ENCODE measurements around the gene IDH3B.
"Not testable (repeated sequence)": the region's sequence is repeated elsewhere in the genome, so short reads cannot be mapped to it uniquely, and the experiment has no call there.

Gene IDH3B

DNA sequence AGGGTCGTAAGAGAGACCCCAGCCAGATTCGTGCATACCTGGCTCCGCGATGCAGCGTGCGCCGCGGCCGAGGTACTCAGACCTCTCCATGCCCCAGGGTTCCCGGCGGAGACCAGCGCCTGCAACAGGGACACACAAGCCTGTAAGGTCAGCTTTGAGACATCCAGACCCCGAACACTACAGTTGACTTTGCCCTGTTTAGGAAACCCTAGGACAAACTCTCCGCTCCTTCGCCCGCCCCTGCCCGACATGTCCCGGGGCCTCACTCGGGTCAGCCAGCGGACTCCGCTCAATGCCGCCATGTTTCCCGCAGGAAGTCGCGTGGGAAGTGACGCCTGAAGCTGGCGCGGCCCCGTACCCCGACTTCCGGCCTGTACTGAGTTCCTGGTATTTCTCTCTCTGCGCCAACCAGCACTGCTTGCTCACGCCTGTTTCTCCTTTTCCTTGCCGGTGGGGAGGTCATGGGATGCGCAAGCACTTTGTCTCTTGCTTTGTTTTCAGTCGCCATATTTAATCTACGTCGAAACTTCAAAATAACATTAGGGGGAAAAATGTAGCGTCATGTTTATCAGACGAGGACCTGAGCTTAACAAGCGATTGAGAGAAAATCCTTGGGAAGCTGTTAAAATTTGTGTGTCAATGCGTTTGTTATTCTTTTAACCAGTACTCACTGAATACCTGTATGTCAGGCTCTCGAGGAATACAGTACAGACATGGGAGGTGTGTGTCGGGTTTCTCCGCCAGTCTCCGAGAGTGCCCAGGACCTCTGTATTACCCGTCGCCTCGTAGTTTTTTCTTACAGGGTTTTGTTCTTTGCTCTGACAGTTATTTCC is at the start of gene IDH3B:
IDH3B (minus strand) TSS at position 330 of the 833 bp plus-strand sequence; CDS start at position 302, 28 bp downstream.
- DNase-seq, result peak; percentile 80 to 97

DNA sequence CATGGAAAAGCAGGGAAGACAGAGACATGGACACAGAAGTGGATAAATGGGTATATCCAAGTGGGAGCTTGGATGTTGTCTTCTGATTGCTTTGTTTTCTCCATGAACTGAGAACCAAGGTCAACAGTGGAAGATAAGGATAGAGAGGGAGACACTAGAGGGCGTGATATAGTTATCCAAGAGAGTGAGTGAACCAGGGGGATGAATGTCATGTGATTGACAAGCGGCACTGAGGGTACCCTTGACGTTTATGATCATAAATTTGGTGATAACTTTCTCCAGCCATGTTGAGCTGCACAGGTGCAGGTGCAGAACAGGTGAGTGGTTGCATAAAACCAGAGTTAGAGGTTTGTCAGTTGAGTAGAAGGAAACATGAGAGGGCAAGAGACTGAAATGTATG is 49.3 kb upstream of the IDH3B start:
- DNase-seq, result no peak

GRCh38 chr20:2709205-2709981 is 45.4 kb upstream of the IDH3B start:
- no peak for DNase-seq

DNA sequence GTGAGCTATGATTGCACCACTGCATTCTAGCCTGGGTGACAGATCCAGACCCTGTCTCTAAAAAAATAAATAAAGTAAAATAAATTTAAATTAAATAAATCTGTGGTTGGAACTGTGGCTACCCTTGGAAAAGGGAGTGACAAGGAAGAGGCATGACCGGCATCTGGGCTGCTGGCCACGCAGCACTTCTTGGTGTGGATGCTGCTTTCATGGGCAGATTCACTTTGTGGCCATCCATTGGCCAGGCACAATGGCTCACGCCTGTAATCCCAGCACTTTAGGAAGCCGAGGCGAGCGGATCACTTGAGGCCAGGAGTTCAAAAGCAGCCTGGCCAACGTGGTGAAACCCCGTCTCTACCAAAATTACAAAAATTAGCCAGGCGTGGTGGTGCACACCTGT is 44.6 kb upstream of the IDH3B start:
- DNase-seq, result no peak

GRCh38 chr20:2708073-2708415 is 44.0 kb upstream of the IDH3B start:
- DNase-seq, result no peak

DNA sequence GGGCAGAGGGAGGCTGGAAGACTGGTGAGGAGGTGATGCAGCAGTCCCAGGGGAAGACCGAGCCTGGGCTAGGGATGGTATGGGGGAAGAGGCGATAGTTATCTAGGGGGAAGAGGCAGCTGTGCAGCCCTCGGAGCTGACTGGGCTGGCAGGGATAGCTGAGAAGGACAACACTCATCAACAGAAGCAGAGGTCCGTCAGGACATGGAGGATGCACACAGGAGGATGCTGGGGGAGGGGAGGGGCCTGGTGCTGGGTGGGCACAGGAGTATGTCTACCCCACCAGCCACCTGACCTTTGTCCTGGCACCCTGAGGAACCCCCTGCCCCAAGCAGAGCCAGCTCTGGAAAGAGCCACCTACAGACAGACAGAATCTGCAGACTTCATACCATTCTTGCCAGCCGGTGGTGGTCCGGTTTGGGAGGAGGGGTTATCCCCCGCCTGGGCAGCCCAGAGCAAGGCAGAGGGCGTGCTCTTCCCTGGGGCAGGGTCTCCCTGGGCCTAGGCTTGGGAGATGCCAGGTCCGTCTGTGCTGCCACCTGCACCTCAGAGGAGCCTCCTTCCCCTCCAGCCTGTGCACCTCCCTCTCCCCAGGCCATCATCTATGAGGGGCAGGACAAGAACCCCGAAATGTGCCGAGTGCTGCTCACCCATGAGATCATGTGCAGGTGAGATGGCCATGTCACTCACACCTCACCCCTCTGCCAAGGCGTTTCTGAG is 43.5 kb upstream of the IDH3B start:
- no peak for DNase-seq

DNA sequence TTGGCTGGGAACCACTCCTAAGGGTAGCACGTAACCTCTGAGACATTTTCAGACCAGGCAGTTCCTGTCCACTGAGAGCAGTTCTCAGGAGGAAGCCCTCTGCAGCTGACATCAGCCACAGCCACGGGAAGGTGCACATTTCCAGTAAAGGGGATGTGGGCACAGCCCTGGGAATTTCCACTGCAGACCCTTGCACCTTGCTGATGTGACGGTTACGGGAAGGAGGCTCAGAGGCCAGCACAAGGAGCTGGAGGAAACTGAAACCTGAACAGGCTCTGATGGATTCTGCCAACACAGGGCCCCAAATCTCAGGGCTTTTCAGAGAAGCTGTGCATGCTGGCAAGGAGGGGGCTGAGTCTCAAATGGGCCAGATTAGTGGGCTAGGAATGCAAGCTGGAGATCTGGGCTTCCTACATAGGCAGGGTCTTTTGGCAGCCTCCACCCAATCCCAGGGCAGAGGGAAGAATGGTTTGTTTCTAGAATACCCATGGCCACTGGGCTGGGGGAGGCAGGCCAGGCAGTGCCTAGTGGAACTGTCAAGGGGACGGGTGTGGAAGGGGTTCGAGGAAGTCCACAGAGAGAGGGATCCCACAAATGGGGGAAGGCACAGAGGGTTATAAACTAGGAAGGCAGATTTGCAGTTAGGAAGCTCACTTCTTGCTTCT is 42.8 kb upstream of the IDH3B start:
- no peak for DNase-seq

DNA sequence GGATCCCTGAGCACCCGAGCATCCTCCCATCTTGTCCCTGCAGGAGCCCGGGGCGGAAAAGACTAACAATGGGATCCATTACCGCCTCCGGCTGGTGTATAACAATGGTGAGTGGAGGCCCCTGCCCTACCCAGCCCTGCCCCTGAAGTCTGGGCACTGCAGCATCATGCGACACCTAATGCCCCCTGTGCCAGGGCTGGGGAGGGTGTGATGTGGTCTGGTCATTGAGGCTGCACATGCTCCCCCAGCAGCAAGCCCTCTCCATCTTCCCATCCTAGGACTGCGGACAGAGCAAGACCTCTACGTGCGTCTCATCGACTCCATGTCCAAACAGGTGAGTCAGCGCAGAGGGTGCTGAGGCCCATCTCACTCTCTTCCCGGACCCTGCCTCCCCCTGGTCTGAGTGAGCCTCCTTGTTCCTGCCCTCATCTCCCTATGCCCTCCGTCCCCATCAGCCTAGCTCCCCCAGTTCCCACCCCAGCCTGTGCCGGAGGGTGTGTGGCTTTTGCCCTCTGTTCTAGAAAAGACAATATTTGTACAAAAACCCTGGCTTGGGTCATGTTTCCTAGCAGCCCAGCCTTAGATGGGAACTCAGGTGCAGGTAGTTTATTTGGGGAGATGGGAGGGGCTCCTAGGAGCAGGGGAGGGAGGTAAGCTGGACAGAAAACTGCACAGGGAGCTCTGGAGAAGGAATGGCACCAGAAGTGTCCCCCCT is 42.1 kb upstream of the IDH3B start:
- no peak for DNase-seq

DNA sequence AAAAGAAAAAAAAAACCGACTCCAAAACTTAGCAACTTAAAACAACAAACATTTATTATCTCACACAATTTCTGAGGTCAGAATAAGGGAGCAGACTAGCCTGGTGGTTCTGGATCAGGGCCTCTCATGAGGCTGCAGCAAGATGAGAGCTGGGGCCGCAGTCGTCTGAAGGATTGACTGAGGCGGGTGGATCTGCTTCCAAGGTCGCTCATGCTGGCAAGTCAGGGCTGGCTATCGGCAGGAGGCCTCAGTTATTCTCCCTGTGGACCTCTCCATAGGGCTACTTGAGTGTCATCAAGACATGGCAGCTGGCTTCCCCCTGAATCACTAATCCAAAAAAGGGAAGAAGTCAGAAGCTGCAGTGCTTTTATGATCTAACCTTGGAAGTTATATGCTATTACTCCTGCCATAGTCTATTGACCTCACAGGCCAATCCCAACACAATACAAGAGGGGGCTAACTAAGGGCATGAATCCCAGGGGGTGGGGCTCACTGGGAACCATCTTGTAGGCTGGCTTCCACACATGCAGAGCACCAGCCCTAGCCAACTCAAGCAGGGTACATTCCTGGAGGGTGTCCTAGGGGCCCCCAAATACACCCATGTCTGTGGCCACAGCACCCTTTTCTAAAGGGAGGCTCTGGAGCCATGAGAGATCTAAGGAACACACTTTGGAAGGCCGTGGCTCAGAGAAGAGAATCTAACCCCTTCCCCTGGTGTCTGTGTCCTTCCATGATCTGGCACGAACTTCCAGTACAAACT is 39.9 kb upstream of the IDH3B start:
- no peak for DNase-seq

DNA sequence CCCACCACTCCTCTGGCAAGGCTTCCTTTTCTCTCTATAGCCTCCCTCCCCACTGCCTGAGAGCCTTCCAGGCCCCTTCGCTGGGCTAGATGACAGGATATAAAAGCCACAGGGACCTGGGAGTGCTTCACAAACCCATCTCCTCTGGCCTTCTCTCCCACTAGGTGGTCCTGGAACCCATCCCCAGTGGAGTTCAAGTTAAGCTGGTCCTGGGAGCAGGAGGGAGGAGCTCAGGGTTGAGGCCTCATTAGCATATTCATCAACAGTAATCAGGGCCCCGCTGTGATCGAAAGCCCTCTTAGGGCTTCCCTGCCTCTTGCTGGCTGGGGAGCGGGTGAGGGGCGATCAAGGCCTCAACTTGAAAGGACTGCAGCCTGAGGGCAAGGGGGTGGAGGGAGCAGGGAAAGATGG is 37.7 kb upstream of the IDH3B start:
- no peak for DNase-seq

GRCh38 chr20:2700913-2701620 is 37.1 kb upstream of the IDH3B start:
- DNase-seq, result no peak

- DNase-seq, result no peak
These were observed 35.9 kb upstream of the IDH3B start for GRCh38 chr20:2699775-2700413.

DNA sequence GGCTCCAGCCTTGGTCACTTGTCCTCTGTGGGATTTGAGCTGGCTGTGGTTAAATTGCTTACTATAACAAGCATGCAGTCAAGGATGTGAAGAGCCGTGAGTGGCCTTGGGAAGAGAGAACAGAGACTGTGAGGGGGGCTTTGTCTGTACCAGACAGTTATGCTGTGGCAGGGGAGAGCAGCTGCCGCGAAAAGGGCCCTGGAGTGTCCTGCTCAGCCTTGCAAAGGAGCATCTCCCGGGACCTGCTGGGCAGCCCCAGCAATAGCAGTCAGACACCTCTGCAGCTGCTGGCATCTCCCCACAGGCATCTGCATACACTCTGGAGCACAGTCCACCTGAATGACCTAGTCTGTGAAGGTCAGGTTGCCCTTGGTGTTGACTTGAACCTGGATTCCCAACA is 34.9 kb upstream of the IDH3B start:
- DNase-seq, result no peak

GRCh38 chr20:2698186-2698817 is 34.3 kb upstream of the IDH3B start:
- no peak for DNase-seq

GRCh38 chr20:2697768-2698167 is 33.8 kb upstream of the IDH3B start:
- DNase-seq, result no peak

GRCh38 chr20:2696646-2697045 is 32.6 kb upstream of the IDH3B start:
- no peak for DNase-seq

DNA sequence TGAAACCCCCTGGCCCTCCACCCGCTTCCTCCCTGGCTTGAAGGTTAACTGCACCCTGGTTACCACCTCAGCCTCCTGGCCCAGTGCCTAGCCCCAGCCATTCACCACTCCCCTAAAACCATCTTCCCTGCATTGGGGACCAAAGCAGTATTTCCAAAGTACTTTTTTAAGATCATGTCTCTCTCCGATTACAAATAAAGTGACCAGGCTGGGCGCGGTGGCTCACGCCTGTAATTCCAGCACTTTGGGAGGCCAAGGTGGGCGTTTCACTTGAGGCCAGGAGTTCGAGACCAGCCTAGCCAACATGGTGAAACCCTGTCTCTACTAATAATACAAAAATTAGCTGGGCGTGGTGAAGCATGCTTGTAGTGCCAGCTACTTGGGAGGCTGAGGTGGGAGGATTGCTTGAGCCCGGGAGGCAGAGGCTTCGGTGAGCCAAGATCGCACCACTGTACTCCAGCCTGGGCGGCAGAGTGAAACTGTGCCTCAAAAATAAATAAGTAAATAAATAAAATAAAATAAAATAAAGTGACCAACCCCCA is 32.0 kb upstream of the IDH3B start:
- not testable (repeated sequence) for DNase-seq

GRCh38 chr20:2695206-2695983 is 31.4 kb upstream of the IDH3B start:
- no peak for DNase-seq

GRCh38 chr20:2694519-2694918 is 30.5 kb upstream of the IDH3B start:
- DNase-seq, result no peak

Data from SW 1271 (cell line).